Osteocyte (in vitro differentiated cells): Measurements from ENCODE around the gene SLC39A11. TPM values are rescaled to one million over a fixed set of nuclear protein-coding genes. Genes with fewer than 3 reads are reported as not detected.

Source experiments
- DNase-seq: peaks from one replicate; pipeline ENCODE4 v3.0.0; 2021; ENCODE audit warnings: mixed read lengths; ENCODE audit not compliant: unreplicated experiment; ENCODE audit errors: extremely low spot score
- H3K27ac Mint-ChIP-seq: one replicate; pipeline ENCODE4 v1.8.0; 2021; ENCODE audit warnings: mild to moderate bottlenecking, mixed read lengths; ENCODE audit not compliant: unreplicated experiment
- H3K27me3 Mint-ChIP-seq: one replicate; pipeline ENCODE4 v1.8.0; 2021; ENCODE audit warnings: mixed read lengths; ENCODE audit not compliant: unreplicated experiment
- H3K36me3 Mint-ChIP-seq: one replicate; pipeline ENCODE4 v1.8.0; 2021; ENCODE audit warnings: mixed read lengths; ENCODE audit not compliant: unreplicated experiment
- H3K4me1 Mint-ChIP-seq: one replicate; pipeline ENCODE4 v1.8.0; 2021; ENCODE audit warnings: mixed read lengths; ENCODE audit not compliant: unreplicated experiment
- H3K4me3 Mint-ChIP-seq: one replicate; pipeline ENCODE4 v1.8.0; 2021; ENCODE audit warnings: mild to moderate bottlenecking, moderate library complexity, mixed read lengths; ENCODE audit not compliant: unreplicated experiment
- H3K9me3 Mint-ChIP-seq: one replicate; pipeline ENCODE4 v1.8.0; 2021; ENCODE audit warnings: mixed read lengths; ENCODE audit not compliant: unreplicated experiment
- CTCF ChIP-seq: fragments of 200-600 bp; sonication (generic); IDR thresholded peaks from 2 replicates; pipeline ENCODE4 v1.5.0; 2021; ENCODE audit warnings: antibody characterized with exemption, mild to moderate bottlenecking, moderate library complexity
- total RNA-seq: library from RNA; stranded (reverse); gene quantifications from 2 replicates; pipeline ENCODE4 v1.2.1, GENCODE V29; 2021

The SLC39A11 gene
- total RNA-seq, 1 donor from 2014 or later: 50.2 TPM

- no peak for DNase-seq
- Mint-ChIP-seq H3K36me3 (peaks cover 23% of the 10 kb centered on the region), H3K4me1 (peaks cover 52% of the 10 kb centered on the region), H3K27ac (peak overlapping the region; percentile 39), H3K27me3 (no peaks in the 10 kb centered on the region), H3K4me3 (no peak overlapping the region), H3K9me3 (peaks cover 15% of the 10 kb centered on the region)
- no peak for TF ChIP-seq CTCF
Measured at GRCh38 chr17:73021771-73022170, 70.7 kb downstream of the SLC39A11 start.

DNA sequence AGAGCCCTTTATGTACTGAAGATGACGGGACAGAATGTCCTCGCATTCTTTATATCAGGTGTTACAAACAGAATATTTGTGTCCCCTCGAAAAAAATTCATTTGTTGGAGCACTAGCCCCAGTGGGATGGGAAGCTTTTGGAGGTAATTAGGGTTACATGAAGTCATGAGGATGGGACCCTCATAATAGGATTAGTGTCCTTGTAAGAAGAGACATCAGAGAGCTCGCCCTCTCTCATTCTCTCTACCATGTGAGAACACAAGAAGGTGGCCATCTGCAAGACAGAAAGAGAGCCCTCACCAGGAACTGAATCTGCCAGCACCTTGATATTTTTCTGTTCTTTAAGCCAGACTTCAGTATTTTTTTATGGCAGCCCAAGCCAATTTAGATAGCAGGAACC lies 72.4 kb downstream of the SLC39A11 start:
- peaks cover 53% of the 10 kb centered on the region for H3K4me1 Mint-ChIP-seq
- no peak for TF ChIP-seq CTCF
- no peak for DNase-seq
- H3K27ac Mint-ChIP-seq: no peak overlapping the region
- no peaks in the 10 kb centered on the region for H3K27me3 Mint-ChIP-seq
- H3K36me3 Mint-ChIP-seq: peaks cover 23% of the 10 kb centered on the region
- peaks cover 15% of the 10 kb centered on the region for H3K9me3 Mint-ChIP-seq
- no peak overlapping the region for H3K4me3 Mint-ChIP-seq

GRCh38 chr17:73018599-73018998 lies 73.9 kb downstream of the SLC39A11 start:
- H3K4me1 Mint-ChIP-seq: peaks cover 68% of the 10 kb centered on the region
- peaks cover 15% of the 10 kb centered on the region for H3K9me3 Mint-ChIP-seq
- no peaks in the 10 kb centered on the region for H3K27me3 Mint-ChIP-seq
- TF ChIP-seq CTCF: no peak
- peak overlapping the region; percentile 58 for H3K27ac Mint-ChIP-seq
- no peak overlapping the region for H3K4me3 Mint-ChIP-seq
- H3K36me3 Mint-ChIP-seq: peaks cover 18% of the 10 kb centered on the region
- no peak for DNase-seq

GRCh38 chr17:73017658-73018057 lies 74.8 kb downstream of the SLC39A11 start:
- H3K27ac Mint-ChIP-seq: no peak overlapping the region

DNA sequence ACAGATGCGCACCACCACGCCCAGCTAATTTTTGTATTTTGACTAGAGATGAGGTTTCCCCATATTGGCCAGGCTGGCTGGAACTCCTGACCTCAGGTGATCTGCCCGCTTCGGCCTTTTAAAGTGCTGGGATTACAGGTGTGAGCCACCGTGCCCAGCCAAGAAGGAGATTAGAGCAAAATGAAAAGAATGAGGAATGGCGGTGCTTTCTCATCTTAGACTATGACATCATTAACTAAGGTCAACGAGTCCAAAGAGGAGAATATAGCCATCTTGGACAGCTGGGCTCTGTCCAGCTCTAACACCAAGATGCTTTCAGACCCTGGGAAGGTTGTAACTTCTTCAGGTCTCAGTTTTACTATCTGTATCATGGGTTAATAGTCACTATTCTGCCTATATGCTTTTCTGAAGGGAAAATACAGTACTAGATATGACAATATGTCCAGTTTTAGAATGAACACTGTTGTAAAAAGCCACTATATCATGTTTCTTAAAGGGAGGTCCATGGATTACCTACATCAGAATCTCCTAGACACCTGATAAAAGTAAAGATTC lies 76.7 kb downstream of the SLC39A11 start:
- Mint-ChIP-seq H3K36me3 (peaks cover 15% of the 10 kb centered on the region), H3K9me3 (peaks cover 15% of the 10 kb centered on the region), H3K4me3 (no peak overlapping the region), H3K27ac (peak overlapping the region; percentile 86), H3K4me1 (peaks cover 59% of the 10 kb centered on the region), H3K27me3 (no peaks in the 10 kb centered on the region)
- TF ChIP-seq CTCF: no peak
- no peak for DNase-seq

More at GRCh38 chr17:73017658-73018057, 74.8 kb downstream of the SLC39A11 start:
- Mint-ChIP-seq H3K27me3 (no peaks in the 10 kb centered on the region), H3K9me3 (peaks cover 15% of the 10 kb centered on the region), H3K4me1 (peaks cover 68% of the 10 kb centered on the region), H3K4me3 (no peak overlapping the region), H3K36me3 (peaks cover 18% of the 10 kb centered on the region)
- DNase-seq: no peak
- no peak for TF ChIP-seq CTCF
